OCI-LY1 (cell line): ENCODE data around the gene ADCY7.

Source experiments
- EZH2 ChIP-seq: fragments of 200-600 bp; sonication (generic), shearing (Covaris generic); IDR thresholded peaks from 2 replicates; pipeline ENCODE4 v1.8.0; 2017; ENCODE audit warnings: borderline replicate concordance, mixed run types, mild to moderate bottlenecking, antibody characterized with exemption, low read length, moderate library complexity, mixed read lengths
- TF ChIP-seq, protein P1 (sequence below): fragments of 200-600 bp; sonication (generic), shearing (Covaris generic); IDR thresholded peaks from 2 replicates; pipeline ENCODE4 v1.5.1; 2017; ENCODE audit warnings: mild to moderate bottlenecking, antibody characterized with exemption, low read length, moderate library complexity, mixed read lengths

DNA sequence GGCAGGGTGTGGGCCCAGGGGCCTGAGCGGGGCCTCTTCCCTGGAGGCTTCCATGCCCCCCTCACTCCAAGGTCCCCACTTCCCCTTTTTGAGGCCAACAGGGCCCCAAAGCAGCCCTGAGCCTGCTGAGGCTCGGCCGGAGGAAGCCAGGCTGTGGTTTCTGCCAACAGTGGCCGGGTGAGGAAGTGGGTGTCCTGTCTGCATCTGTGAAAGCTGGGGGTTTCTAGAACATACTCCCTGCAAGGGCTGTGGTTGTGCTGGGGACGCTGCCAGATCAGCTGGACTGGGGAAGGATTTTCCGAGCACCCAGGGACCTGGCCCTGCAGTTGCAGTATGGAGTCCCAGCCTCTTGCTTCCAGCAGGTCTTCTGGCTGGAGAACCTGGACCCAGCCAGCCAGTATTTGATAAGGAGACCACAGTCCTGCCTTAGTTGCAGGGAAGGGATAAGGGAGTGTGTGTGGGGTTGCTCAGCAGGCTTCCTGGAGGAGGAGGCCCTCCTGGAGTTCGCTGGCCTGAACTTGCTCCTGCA, 15.7 kb downstream of the ADCY7 start:
- TF ChIP-seq EZH2: no peak
- TF ChIP-seq, protein P1, sequence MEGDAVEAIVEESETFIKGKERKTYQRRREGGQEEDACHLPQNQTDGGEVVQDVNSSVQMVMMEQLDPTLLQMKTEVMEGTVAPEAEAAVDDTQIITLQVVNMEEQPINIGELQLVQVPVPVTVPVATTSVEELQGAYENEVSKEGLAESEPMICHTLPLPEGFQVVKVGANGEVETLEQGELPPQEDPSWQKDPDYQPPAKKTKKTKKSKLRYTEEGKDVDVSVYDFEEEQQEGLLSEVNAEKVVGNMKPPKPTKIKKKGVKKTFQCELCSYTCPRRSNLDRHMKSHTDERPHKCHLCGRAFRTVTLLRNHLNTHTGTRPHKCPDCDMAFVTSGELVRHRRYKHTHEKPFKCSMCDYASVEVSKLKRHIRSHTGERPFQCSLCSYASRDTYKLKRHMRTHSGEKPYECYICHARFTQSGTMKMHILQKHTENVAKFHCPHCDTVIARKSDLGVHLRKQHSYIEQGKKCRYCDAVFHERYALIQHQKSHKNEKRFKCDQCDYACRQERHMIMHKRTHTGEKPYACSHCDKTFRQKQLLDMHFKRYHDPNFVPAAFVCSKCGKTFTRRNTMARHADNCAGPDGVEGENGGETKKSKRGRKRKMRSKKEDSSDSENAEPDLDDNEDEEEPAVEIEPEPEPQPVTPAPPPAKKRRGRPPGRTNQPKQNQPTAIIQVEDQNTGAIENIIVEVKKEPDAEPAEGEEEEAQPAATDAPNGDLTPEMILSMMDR: no peak
